HG03064 (cell line): ENCODE results near the gene IDUA.
"Not testable (repeated sequence)": the region's sequence is repeated elsewhere in the genome, so short reads cannot be mapped to it uniquely, and the experiment has no call there.

Source experiments
- ATAC-seq: cut with Tn5 transposase; IDR thresholded peaks from one replicate; pipeline ENCODE4 v1.9.1; 2021; ENCODE audit warnings: low read depth; ENCODE audit not compliant: unreplicated experiment

Gene IDUA

DNA sequence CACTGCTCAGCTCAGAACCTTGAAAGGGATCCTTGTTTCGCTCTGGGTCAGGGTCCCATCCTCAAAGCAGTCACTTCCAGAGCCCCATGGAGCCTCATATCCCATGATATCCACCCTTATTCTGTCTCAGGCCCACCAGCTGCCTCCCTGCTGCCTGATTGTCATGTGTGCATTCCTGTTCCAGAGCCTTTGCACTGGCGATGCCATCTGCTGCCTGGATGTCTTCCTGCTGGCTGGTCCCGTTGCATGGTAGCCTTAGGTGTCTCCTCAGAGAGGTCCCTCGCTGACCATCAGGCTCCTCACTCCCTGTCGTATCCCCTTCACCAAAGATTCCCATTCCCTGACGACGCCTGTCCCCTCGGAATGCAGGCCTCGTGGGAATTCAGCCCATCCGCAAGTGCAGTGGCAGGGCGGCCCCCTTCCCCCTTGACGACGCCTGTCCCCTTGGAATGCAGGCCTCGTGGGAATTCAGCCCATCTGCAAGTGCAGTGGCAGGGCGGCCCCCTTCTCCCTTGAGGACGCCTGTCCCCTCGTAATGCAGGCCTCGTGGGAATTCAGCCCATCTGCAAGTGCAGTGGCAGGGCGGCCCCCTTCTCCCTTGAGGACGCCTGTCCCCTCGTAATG is 12.5 kb downstream of the IDUA start:
- ATAC-seq = not testable (repeated sequence)

DNA sequence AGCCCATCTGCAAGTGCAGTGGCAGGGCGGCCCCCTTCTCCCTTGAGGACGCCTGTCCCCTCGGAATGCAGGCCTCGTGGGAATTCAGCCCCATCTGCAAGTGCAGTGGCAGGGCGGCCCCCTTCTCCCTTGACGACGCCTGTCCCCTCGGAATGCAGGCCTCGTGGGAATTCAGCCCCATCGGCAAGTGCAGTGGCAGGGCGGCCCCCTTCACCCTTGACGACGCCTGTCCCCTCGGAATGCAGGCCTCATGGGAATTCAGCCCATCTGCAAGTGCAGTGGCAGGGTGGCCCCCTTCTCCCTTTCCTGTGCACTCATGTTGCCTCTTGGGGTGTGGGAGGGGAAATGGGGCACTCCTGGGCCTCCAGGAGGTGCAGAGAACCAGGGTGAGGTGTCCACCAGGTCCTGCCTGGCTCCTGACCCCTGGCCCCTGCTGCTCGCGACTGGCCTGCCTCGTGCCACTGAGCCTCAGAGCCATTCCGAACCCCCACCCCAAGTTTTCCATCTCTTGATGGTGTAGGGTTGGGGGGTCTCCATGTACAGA is 13.1 kb downstream of the IDUA start:
- no peak for ATAC-seq

DNA sequence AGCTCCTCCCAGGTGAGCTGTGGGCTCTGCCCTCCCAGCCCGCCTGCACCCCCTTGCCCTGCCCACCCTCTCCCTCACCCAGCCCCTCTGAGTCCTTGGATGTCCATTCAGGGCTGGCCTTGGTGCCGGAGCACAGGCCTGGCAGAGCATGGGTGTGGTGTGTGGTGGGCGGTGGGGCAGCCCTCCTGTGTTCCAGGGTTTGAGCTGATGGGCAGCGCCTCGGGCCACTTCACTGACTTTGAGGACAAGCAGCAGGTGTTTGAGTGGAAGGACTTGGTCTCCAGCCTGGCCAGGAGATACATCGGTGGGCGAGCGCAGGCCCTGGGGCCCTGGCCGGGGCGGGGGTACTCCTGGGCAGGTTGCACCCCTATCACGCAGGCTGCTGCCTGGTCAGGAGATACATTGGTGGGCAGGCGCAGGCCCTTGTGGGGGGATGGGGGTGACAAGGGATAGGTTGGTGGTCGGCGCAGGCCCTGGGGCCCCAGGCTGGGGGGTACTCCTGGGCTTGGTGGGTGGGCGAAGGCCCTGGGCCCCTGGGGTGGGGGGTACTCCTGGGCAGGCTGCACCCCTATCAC is 13.9 kb downstream of the IDUA start:
- ATAC-seq = no peak

DNA sequence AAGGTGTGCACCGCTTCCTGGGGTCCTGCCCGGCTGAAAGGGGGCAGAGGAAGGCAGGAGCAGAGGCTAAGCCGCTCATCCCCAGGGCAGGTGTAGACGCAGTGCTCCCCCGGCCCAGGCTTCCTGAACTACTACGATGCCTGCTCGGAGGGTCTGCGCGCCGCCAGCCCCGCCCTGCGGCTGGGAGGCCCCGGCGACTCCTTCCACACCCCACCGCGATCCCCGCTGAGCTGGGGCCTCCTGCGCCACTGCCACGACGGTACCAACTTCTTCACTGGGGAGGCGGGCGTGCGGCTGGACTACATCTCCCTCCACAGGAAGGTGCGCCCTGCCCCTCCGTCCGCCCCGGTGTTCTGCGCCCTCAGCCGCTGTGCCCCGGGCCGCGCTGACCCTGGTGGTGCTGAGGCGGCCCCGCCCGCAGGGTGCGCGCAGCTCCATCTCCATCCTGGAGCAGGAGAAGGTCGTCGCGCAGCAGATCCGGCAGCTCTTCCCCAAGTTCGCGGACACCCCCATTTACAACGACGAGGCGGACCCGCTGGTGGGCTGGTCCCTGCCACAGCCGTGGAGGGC is 14.8 kb downstream of the IDUA start:
- ATAC-seq = no peak

DNA sequence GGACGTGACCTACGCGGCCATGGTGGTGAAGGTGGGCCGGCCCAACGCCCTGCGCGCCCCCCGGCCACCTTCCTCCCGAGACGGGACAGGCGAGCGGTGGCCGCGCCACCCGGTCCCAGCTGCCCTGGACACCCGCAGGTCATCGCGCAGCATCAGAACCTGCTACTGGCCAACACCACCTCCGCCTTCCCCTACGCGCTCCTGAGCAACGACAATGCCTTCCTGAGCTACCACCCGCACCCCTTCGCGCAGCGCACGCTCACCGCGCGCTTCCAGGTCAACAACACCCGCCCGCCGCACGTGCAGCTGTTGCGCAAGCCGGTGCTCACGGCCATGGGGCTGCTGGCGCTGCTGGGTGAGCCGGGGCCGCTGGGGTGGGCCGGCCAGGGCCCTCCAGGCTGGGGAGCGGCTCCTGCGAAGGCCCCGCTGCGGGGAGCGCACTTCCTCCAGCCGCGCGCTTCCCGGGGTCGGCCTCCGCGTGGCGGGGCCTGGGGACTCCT is 15.3 kb downstream of the IDUA start:
- no peak for ATAC-seq

DNA sequence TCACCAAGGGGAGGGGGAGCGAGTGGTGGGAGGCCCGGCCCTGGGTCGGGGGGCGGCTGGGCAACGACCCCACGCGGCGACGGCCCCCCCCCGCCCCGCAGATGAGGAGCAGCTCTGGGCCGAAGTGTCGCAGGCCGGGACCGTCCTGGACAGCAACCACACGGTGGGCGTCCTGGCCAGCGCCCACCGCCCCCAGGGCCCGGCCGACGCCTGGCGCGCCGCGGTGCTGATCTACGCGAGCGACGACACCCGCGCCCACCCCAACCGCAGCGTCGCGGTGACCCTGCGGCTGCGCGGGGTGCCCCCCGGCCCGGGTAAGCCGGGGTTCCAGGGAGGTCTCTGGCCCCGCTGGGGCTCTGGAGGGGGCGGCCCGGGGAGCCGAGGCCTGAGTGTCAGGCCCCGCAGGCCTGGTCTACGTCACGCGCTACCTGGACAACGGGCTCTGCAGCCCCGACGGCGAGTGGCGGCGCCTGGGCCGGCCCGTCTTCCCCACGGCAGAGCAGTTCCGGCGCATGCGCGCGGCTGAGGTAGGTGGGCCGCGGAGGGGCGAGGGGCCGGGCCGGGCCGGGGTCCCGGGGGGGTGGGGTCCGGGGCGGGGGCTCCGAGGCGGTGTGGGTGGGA is 15.9 kb downstream of the IDUA start:
- ATAC-seq = no peak

DNA sequence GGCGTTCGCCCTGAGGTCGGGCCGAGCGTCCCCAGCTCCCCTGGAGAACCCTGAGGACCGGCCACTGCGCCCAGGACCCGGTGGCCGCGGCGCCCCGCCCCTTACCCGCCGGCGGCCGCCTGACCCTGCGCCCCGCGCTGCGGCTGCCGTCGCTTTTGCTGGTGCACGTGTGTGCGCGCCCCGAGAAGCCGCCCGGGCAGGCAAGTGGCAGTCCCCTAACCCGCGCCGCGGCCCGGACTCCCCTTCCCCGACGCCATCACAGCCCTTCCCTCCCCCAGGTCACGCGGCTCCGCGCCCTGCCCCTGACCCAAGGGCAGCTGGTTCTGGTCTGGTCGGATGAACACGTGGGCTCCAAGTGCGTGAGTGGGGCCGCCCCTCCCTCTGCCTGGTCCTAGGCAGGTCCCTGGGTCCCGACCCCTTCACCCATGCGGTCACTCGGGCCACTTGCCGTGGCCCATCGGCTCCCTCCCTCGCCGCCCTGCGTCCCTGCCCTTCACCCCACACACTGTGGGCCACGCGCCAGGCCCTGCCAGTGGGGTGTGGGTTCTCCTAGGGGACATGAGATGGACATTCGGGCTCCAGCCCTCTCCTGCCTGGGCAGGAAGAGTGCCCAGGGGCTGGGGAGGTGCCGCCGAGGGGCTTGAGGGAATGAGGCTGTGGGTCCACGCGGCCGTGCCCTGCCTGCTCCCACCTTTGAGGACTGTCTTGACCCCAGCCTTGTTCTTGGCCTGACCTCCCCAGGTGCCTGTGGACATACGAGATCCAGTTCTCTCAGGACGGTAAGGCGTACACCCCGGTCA is 16.6 kb downstream of the IDUA start:
- ATAC-seq = no peak

DNA sequence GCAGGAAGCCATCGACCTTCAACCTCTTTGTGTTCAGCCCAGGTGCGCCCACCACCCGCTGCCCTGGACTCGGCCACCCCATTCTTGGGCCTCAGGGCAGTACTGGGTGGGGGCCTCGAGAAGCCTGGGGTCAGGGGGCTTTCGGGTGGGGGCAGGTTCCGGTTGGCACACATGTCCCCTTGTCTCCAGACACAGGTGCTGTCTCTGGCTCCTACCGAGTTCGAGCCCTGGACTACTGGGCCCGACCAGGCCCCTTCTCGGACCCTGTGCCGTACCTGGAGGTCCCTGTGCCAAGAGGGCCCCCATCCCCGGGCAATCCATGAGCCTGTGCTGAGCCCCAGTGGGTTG is 17.2 kb downstream of the IDUA start:
- no peak for ATAC-seq

DNA sequence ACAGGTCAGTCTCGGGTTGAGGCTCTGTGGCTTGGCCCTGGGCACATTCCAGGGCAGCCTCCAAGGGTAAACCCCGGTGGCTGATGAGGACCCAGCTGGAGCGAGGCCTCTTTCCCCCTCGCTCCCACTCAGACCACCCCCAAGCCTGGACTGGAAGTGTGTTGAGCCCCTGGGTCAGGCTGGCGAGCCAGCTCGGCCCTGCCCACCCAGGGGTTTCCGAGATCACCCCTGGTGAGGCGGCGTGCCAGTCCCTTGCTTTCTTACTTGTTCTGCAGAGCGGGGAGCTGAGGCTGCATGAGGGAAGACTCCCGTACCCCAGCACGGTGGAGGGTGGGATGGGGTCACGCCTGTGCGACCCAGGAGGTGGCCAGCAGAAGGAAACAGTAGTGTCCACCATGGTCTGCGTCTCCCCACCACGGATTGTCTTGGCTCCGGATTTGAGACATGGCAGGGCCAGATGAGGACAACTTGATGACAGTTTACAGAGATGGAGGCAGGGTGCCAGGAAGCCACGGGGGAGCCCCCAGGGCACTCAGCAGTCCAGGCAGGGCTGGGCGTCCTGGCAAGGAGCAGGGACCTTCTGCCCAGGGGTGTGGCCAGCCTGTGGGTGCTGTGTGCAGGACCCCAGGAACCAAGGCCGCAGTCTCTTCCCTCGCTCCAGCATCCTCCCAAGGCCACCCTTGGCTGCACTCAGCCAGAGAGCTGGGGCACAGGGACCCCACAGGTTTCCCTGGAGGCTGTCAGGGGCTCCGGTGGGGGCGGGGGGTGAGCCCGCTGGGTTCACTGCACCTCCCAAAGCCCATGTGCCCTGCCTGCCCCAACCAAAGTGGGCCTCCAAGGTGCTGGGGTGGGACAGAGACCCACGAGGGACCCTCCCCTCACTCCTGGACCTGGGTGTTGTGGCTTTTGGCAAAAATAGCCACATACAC is 18.0 kb downstream of the IDUA start:
- no peak for ATAC-seq

DNA sequence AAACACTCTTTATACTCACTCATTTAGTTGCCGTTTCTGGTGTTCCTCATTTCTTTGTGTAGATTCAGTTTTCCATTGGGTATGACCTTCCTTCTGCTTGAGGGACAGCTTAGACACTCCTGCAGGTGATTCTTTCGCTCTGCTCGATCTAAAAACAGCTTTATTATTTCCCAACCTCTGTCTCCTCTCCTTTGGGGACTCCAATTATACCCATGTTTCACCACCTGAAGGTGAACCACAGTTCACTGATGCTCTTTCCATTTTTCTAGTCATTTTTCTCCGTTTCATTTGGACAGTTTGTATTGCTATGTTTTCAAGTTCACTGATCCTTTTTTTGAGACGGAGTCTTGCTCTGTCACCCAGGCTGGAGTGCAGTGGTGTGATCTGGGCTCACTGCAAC is 20.0 kb downstream of the IDUA start:
- ATAC-seq = no peak

DNA sequence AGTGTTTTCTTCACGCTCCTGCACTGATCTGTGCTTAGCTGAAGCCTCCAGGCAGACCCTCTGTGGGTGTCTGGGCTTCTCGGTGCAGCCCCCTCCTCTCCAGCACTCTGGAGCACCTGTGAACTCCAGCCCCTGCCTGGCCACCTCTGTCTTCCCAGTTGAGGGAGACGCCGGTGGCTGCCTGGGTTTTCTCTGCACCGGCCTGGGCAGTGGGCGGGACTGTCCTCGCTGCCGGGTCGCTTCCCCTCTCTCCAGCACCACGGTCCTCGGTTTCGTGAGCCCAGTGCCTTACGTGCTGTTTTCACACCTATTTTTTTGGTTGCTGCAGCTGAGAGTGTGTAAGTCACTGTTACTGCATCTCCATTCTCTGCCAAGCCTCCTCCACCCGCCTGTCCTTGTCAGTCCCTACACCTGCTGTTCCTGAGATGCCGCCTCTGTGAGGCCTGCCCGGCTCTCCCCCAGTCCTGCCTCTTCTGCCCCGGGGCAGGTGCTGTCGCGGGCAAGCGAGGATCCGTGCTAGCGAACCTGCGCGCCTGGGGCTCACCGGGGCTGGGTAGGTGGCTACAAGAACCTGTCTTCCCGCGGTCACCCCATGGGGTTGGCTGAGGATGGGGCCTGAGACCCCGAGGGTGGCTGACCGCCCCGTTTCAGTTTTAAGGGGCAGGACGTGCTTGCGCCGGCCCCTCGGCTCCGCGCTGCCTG is 22.1 kb downstream of the IDUA start:
- ATAC-seq = no peak

DNA sequence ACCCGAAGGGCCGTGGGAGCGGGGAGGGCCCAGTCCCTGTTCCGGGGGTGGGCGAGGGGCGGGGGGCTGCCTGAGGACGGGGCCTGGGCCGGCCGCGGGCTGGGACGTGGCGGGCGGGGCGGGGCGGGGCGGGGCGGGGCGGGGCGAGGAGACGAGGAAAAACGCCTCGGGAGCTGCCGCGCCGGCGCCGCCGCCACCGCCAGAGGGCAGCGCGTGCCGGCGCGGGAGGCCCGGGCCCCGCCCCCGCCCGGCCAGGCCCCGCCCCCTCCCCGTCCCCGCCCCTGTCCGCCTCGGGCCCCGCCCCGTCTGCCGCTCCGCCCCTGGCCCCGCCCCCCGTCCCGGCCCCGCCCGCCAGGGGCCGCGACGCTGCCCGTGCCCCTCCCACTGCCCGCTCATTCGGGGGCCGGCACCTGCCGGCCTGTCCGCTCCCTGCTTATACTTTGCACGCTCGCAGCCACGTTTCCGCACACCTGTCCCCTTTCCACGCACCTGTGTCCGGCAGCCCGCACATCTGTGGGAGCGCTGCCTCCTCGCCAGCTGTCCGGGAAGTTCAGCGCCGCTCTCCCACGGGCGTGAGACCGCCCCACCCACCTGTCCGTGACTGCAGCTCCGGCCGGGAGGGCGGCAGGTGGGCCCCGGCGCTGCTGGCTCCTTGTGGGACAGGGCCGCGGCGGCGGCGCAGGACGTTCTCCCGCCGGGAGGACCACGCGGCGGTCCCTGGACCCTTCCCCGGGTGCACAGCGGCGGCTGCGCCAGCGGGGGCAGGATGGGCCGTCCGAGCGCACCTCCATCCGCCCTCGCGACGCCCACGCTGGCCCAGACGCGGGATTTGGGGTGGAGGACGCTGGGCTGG is 22.9 kb downstream of the IDUA start:
- ATAC-seq = no peak

DNA sequence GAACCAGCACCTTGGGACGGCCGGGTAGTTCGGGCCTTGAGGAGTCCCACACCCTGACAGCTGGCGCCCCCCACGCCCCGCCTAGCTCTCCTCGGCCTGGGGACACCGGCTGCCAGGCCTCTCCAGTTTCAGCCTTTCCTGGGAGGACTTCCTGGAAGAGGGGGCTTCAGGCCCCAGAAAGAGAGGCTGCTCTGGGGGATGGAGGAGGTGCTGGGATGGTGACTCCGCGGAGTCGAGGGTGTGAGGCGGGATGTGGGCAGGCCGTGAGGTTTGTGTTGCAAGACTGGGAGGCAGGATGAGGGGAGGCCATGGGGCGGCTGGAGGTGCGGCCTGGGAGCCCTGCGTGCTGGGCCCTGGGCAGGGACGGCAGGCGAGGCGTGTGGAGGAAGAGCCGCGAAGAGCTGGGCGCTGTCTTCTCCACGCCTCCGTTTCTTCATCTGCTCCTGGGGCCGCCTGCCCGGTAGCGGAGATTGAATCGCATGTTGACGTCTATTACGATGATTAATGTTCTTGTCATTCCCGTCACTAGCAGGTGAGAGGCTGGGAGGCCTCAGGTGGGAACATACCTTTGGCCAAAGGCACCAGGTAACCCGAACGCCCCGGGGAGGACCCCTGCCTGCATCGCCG is 23.7 kb downstream of the IDUA start:
- ATAC-seq = no peak

DNA sequence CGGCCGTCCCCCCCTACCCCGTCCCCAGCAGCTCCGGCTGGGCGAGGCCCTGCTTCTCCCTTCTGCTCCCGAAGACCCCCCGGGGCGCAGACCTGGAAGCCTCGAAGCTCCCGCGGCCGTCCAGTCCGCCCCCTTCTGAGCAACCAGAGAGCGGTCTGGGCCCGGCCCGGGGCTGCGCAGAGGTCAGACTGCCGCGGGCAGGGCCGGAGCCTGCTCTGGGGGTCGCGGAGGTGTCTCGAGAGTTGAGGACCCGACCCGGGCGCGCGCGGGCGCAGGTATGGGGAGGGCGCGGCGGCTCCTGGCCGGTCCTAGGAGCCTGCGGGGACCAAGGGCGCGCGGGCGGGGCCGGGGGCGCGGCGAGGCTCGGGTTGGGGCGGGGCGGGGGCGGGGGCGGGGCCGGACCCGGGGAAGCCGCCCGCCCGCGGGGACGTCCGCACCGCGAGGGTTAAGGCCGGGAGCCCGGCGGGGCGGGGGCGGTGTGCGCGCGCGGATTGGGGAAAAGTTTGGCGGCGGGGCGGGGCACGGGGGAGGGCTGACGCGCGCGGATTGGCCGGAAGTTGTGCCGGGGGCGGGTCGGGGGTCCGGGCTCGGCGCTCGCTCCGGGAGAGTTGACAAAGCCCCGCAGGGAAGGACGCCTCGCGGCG is 24.3 kb downstream of the IDUA start, which contains the start of gene FGFRL1:
FGFRL1 (plus strand) TSS at position 605 of the 644 bp plus-strand sequence. CDS start 860 bp downstream, outside the sequence.
- ATAC-seq = no peak

DNA sequence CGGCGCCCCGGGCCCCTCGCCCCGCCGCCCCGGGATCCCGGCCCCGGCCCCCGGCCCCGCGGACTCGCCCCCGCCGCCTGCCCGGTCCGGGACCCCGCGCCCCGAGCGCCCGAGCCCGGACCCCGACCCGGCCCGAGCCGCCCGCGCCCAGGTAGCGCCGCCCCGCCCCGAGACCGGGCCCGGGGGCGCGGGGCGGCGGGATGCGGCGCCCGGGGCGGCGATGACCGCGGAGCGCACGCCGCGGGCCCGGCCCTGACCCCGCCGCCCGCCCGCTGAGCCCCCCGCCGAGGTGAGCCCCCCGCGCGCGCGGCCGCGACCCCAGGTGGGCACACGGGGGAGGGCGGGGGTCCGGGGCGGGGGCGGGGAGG is 24.8 kb downstream of the IDUA start:
- ATAC-seq = no peak

DNA sequence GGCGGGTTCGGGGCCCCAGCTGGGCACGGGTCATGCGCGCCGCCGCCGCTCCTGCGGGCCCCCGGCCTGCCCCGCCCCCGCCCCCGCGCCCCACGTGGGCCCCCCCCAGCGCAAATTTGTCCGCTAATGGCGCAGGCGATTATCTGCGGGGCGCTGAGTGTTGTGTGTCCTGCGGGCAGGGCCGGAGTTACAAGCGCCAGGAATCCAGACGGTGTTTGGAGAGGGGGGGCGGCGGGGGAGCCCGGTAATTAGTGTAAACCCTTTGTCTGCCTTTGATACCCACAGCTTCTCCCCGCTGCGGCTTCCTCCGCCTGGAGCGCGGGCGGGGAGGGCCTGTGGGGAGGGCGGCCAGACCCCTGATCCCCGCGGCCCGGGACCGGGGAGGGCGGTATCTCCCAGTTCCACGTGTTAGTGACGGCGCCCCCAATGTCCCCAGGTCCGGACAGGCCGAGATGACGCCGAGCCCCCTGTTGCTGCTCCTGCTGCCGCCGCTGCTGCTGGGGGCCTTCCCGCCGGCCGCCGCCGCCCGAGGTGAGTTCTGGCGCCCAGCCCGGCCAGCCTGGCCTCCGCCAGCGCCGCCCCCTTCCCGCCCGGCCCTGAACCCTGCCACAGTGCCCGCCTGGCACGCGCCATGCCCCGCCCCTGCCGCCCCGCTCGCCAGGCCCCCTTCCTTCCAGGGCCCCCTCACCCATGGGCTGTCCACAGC is 25.3 kb downstream of the IDUA start:
- ATAC-seq = no peak
